Measurements from ENCODE around the gene EEFSEC. TPM values are rescaled to one million over a fixed set of nuclear protein-coding genes. Genes with fewer than 3 reads are reported as not detected.

The EEFSEC gene
- total RNA-seq, 1 experiment from 2014 or later: 37.7 TPM

GRCh38 chr3:128215800-128216495 lies 62.7 kb downstream of the EEFSEC start:
- no peaks in the 10 kb centered on the region for H3K36me3 Mint-ChIP-seq (ENCODE audit: insufficient read depth, unreplicated experiment)
- H3K9me3 Mint-ChIP-seq (ENCODE audit: low read depth, unreplicated experiment): peaks cover 5% of the 10 kb centered on the region
- BruUV-seq (replicated peaks): no TSS peak
- TF ChIP-seq CTCF (IDR thresholded peaks at IDR 0.05; ENCODE audit: unreplicated experiment): no peak
- DNase-seq: no peak
- intact Hi-C loops (cut with micrococcal nuclease; ENCODE audit: unreplicated experiment): no loop called here
- peaks cover 10% of the 10 kb centered on the region for H3K4me1 Mint-ChIP-seq (ENCODE audit: low read depth, unreplicated experiment)
- CTCF ChIA-PET: interaction anchor here (0.6 to 2.1 kb wide), 4 partner anchors 10 to 1520 kb away, joined by 3 to 7 read pairs (median 4); no protein-coding TSS in a partner anchor
- H3K27me3 Mint-ChIP-seq (ENCODE audit: unreplicated experiment): no peaks in the 10 kb centered on the region
- no peak overlapping the region for H3K27ac Mint-ChIP-seq (ENCODE audit: unreplicated experiment)
- H3K4me3 Mint-ChIP-seq (ENCODE audit: low read depth, unreplicated experiment): no peak overlapping the region

GRCh38 chr3:128217702-128218547 lies 64.6 kb downstream of the EEFSEC start:
- no peak for DNase-seq
- CTCF ChIA-PET: interaction anchor here (0.6 to 0.8 kb wide), 2 partner anchors 31 to 328 kb away, joined by 3 read pairs; no protein-coding TSS in a partner anchor
- Mint-ChIP-seq H3K9me3 (ENCODE audit: low read depth, unreplicated experiment) (peaks cover 7% of the 10 kb centered on the region), H3K4me3 (ENCODE audit: low read depth, unreplicated experiment) (peak overlapping the region; percentile 16), H3K36me3 (ENCODE audit: insufficient read depth, unreplicated experiment) (no peaks in the 10 kb centered on the region), H3K27me3 (ENCODE audit: unreplicated experiment) (no peaks in the 10 kb centered on the region), H3K27ac (ENCODE audit: unreplicated experiment) (peak overlapping the region; percentile 97), H3K4me1 (ENCODE audit: low read depth, unreplicated experiment) (peaks cover 10% of the 10 kb centered on the region)
- no peak for TF ChIP-seq CTCF (IDR thresholded peaks at IDR 0.05; ENCODE audit: unreplicated experiment)
- intact Hi-C loops (cut with micrococcal nuclease; ENCODE audit: unreplicated experiment): no loop called here
- BruUV-seq (replicated peaks): no TSS peak

GRCh38 chr3:128218548-128219257 lies 65.4 kb downstream of the EEFSEC start:
- CTCF ChIA-PET: no interaction called here
- DNase-seq: no peak
- Mint-ChIP-seq H3K27ac (ENCODE audit: unreplicated experiment) (peak overlapping the region; percentile 97), H3K4me3 (ENCODE audit: low read depth, unreplicated experiment) (no peak overlapping the region), H3K36me3 (ENCODE audit: insufficient read depth, unreplicated experiment) (no peaks in the 10 kb centered on the region), H3K27me3 (ENCODE audit: unreplicated experiment) (no peaks in the 10 kb centered on the region), H3K4me1 (ENCODE audit: low read depth, unreplicated experiment) (peaks cover 10% of the 10 kb centered on the region), H3K9me3 (ENCODE audit: low read depth, unreplicated experiment) (peaks cover 7% of the 10 kb centered on the region)
- no TSS peak for BruUV-seq (replicated peaks)
- TF ChIP-seq CTCF (IDR thresholded peaks at IDR 0.05; ENCODE audit: unreplicated experiment): no peak
- intact Hi-C loops (cut with micrococcal nuclease; ENCODE audit: unreplicated experiment): no loop called here

- CTCF ChIA-PET: no interaction called here
- Mint-ChIP-seq H3K36me3 (ENCODE audit: insufficient read depth, unreplicated experiment) (no peaks in the 10 kb centered on the region), H3K4me1 (ENCODE audit: low read depth, unreplicated experiment) (peaks cover 10% of the 10 kb centered on the region), H3K27ac (ENCODE audit: unreplicated experiment) (no peak overlapping the region), H3K9me3 (ENCODE audit: low read depth, unreplicated experiment) (peaks cover 7% of the 10 kb centered on the region), H3K4me3 (ENCODE audit: low read depth, unreplicated experiment) (no peak overlapping the region), H3K27me3 (ENCODE audit: unreplicated experiment) (no peaks in the 10 kb centered on the region)
- no TSS peak for BruUV-seq (replicated peaks)
- intact Hi-C loops (cut with micrococcal nuclease; ENCODE audit: unreplicated experiment): loop anchor here (10.0 kb wide), 1 partner anchor 163 kb away; no protein-coding TSS in a partner anchor
- no peak for DNase-seq
- TF ChIP-seq CTCF (IDR thresholded peaks at IDR 0.05; ENCODE audit: unreplicated experiment): no peak
These were observed 68.0 kb downstream of the EEFSEC start for GRCh38 chr3:128221328-128221727.

All from Calu3 (cell line).